Heart right ventricle (tissue), 16 donors: Measurements from ENCODE around the gene EGR1. TPM values are rescaled to one million over a fixed set of nuclear protein-coding genes. Genes with fewer than 3 reads are reported as not detected.

ENCODE experiments used
- ATAC-seq, 8 donors: fragments of 200-7000 bp; cut with Tn5 transposase; one replicate each; pipeline ENCODE4 v1.9.1; 2020; ENCODE audit warnings: mild to moderate bottlenecking in 8 of 8, moderate library complexity in 8 of 8, moderate number of reproducible peaks in 1 of 8
- DNase-seq, 2 donors: peaks; one replicate each; pipeline ENCODE4 v3.0.0-alpha.2; 2020
- H3K27ac ChIP-seq, 10 donors: fragments of 200-600 bp; sonication (generic) in 2 of 10; one replicate each; pipeline versions ENCODE4 v1.5.0 to v1.8.0; 2020 to 2022; ENCODE audit warnings: mild to moderate bottlenecking in 3 of 10
- H3K27me3 ChIP-seq, 7 donors: fragments of 200-600 bp; one replicate each; pipeline ENCODE4 v1.8.0; 2021 to 2022; ENCODE audit warnings: mild to moderate bottlenecking in 2 of 7
- H3K36me3 ChIP-seq, 9 donors: fragments of 200-600 bp; sonication (generic) in 1 of 9; one replicate each; pipeline versions ENCODE4 v1.5.0 to v1.8.0; 2020 to 2022; ENCODE audit warnings: mild to moderate bottlenecking in 2 of 9
- H3K4me1 ChIP-seq, 9 donors: fragments of 200-600 bp; sonication (generic) in 1 of 9; one replicate each; pipeline versions ENCODE4 v1.5.0 to v1.8.0; 2020 to 2022; ENCODE audit warnings: mild to moderate bottlenecking in 4 of 9
- H3K4me3 ChIP-seq, 10 donors: fragments of 200-600 bp; sonication (generic) in 2 of 10; one replicate each; pipeline versions ENCODE4 v1.5.0 to v1.8.0; 2020 to 2022; ENCODE audit warnings: mild to moderate bottlenecking in 7 of 10, moderate library complexity in 2 of 10
- H3K9me3 ChIP-seq, 11 donors: fragments of 200-600 bp in 10 of 11; sonication (generic) in 2 of 11; one replicate each; pipeline versions ENCODE4 v1.5.0 to v1.8.0; 2013 to 2022; ENCODE audit warnings: mild to moderate bottlenecking in 2 of 11, control low read depth in 1 of 11, moderate library complexity in 1 of 11
- CTCF ChIP-seq, 9 donors: fragments of 200-600 bp; sonication (generic) in 2 of 9; IDR thresholded peaks; one replicate each; pipeline versions ENCODE4 v1.5.0 to v1.8.0; 2021 to 2022; ENCODE audit warnings: antibody characterized with exemption in 9 of 9, mild to moderate bottlenecking in 5 of 9, moderate library complexity in 1 of 9
- WGBS, 2 donors: extraction: QIAGEN DNeasy Blood & Tissue Kit; methylation state at CpG; one replicate each; pipeline ENCODE4 v1.1.7; 2013; ENCODE audit warnings: inconsistent platforms in 1 of 2; 5-methylcytosine and 5-hydroxymethylcytosine counted together
- intact Hi-C, 10 donors: fragments of 100-400 bp; cut with DNase I; formaldehyde crosslinking; loops; one replicate each; pipeline versions ENCODE4 v1.11.1 to v1.14.2; 2022
- long read RNA-seq, 3 donors: library from polyadenylated mRNA; unstranded; transcript quantifications; one replicate each; pipeline ENCODE4 v2.0.0, GENCODE V29; 2020 to 2021
- polyA plus RNA-seq, 2 donors: library from polyadenylated mRNA; stranded (reverse); fragments of 200-250 nt; gene quantifications; one replicate each; pipeline ENCODE4 v1.2.3, GENCODE V29; 2013
- total RNA-seq, 10 donors: library from RNA; stranded (reverse); fragmentation: NEBNext Ultra II Directional in 3 of 10; extraction: Animal tissue kit (Norgen Biotek cat#: 25700) in 3 of 10; gene quantifications; one replicate each; pipeline versions ENCODE4 v1.2.1 to v1.2.4, GENCODE V29; 2021 to 2023
- donor health status: Arrhythmogenic right ventricular cardiomyopathy.
- donor health status: ischemic (EF 13 %, LVEDD 7.1; RV severe dilation, severe dysfunction).
- donor health status: healthy with polysubstance abuse.
- donor health status: DM: no; HTN: yes; CAD: no.
- donor health status: DM: no; HTN: no; CAD: no.
- donor health status: ischemic (EF 25% LVEDD 6.9; RV normal size, moderate dysfunction).
- donor health status: ischemic (EF 25% LVEDD 5.7; RV mildly dilated, moderate dysfunction).
- donor health status: healthy.
- donor health status: DM: yes; HTN: yes; CAD: no.
- donor health status: Ischemic cardiomyopathy.
- donor health status: ischemic (EF 35%, LVEDD 5.7; RV mildly dilated, moderate dysfunction).
- donor health status: nonischemic (EF 11% LVEDD 7.7; RV severe dilation, severe dysfunction).
- donor health status: DM: yes; HTN: yes; CAD: no.
- donor health status: PGD.
- donor health status: ischemic (EF 29% LVEDD 5.4; RV normal size, mild dysfunction).
- donor health status: nonischemic (EF 23%, LVEDD 6.1; RV moderate dilation, normal function).

Gene EGR1
- total RNA-seq (100 to 1,000 TPM in 1 of 10 donors, 10 to 100 TPM in 8, 1 to 10 TPM in 1; 5.2 to 164 (median 40.8) TPM), polyA plus RNA-seq (10 to 100 TPM; 10.8 to 14.5 TPM)
- long read RNA-seq, donor 1, partial matches to known transcripts = 0 of 4 reads
- long read RNA-seq, donor 1, other reads (novel, unspliced or antisense) = 3 of 4 reads
- long read RNA-seq, donor 2, partial matches to known transcripts = 0 of 2 reads
- long read RNA-seq, donor 2, other reads (novel, unspliced or antisense) = 2 of 2 reads
- long read RNA-seq, donor 3, partial matches to known transcripts = 0 of 8 reads
- long read RNA-seq, donor 3, other reads (novel, unspliced or antisense) = 8 of 8 reads

- H3K4me1 ChIP-seq = peaks cover 2 to 56% (median 52%) of the 10 kb centered on the region in 9 donors
- H3K4me3 ChIP-seq = peak within 1 kb of the TSS; percentile 57 to 98 (median 76)
- H3K36me3 ChIP-seq = peaks cover 0 to 27% (median 19%) of the 10 kb centered on the region in 9 donors
- no peak for TF ChIP-seq CTCF (IDR thresholded peaks at IDR 0.05)
- DNase-seq = peak; percentile 92 to 96
- ATAC-seq = peak; percentile 58 to 82 (median 65)
- intact Hi-C loops = loop anchor here in 5 of 10 donors (1.0 to 10.0 kb wide), 4 partner anchors 27 to 79 kb away; partner anchors contain the start of gene ETF1 (in 4 of the 5)
- no peaks in the 10 kb centered on the region for H3K9me3 ChIP-seq
- WGBS, 2 donors = 0 to 1% methylated on average over 72 to 85 of the region's 85 CpGs
- no peaks in the 10 kb centered on the region for H3K27me3 ChIP-seq
- H3K27ac ChIP-seq = peak within 1 kb of the TSS; percentile 93 to 99 (median 96)
Observed at GRCh38 chr5:138465261-138466124, at the start of gene EGR1. EGR1 (plus strand) TSS chr5:138465479; CDS start chr5:138465762, 283 bp downstream.

- no peak for TF ChIP-seq CTCF (IDR thresholded peaks at IDR 0.05)
- no peak overlapping the region for H3K27ac ChIP-seq
- ATAC-seq = no peak
- no peak overlapping the region for H3K4me3 ChIP-seq
- intact Hi-C loops = loop anchor here in 2 of 10 donors (10.0 kb wide), 1 partner anchor 54 kb away; no protein-coding TSS in a partner anchor
- peaks cover 5 to 100% (median 79%) of the 10 kb centered on the region in 9 donors for H3K36me3 ChIP-seq
- WGBS, 2 donors = 72 to 81% methylated on average over 2 of the region's 2 CpGs
- H3K27me3 ChIP-seq = no peaks in the 10 kb centered on the region
- no peaks in the 10 kb centered on the region for H3K4me1 ChIP-seq
- no peaks in the 10 kb centered on the region for H3K9me3 ChIP-seq
- no peak for DNase-seq
Observed at GRCh38 chr5:138418444-138418843, 46.8 kb upstream of the EGR1 start.

GRCh38 chr5:138425079-138425478 lies 40.2 kb upstream of the EGR1 start:
- H3K4me1 ChIP-seq = peaks cover 0 to 21% (median 5%) of the 10 kb centered on the region in 9 donors
- H3K36me3 ChIP-seq = peaks cover 0 to 100% (median 72%) of the 10 kb centered on the region in 9 donors
- intact Hi-C loops = no loop called here
- H3K27ac ChIP-seq = peak overlapping the region in 8 of 10 donors; percentile 20 to 78 (median 43)
- TF ChIP-seq CTCF (IDR thresholded peaks at IDR 0.05) = no peak
- no peak for DNase-seq
- 64 to 72% methylated on average over 1 of the region's 1 CpG for WGBS, 2 donors
- no peaks in the 10 kb centered on the region for H3K9me3 ChIP-seq
- H3K27me3 ChIP-seq = no peaks in the 10 kb centered on the region
- ATAC-seq = peak in 7 of 8 donors; percentile 39 to 85 (median 81)
- H3K4me3 ChIP-seq = peak overlapping the region in 1 of 10 donors; percentile 4

- H3K27me3 ChIP-seq = peaks cover 0 to 6% (median 0%) of the 10 kb centered on the region in 7 donors
- H3K9me3 ChIP-seq = no peaks in the 10 kb centered on the region
- no peak overlapping the region for H3K4me3 ChIP-seq
- peaks cover 0 to 43% (median 23%) of the 10 kb centered on the region in 9 donors for H3K4me1 ChIP-seq
- 58 to 60% methylated on average over 5 of the region's 5 CpGs for WGBS, 2 donors
- peak overlapping the region in 4 of 10 donors; percentile 19 to 69 (median 57) for H3K27ac ChIP-seq
- peaks cover 0 to 64% (median 50%) of the 10 kb centered on the region in 9 donors for H3K36me3 ChIP-seq
- intact Hi-C loops = no loop called here
- peak in 2 of 8 donors; percentile 7 to 23 for ATAC-seq
- no peak for DNase-seq
- TF ChIP-seq CTCF (IDR thresholded peaks at IDR 0.05) = no peak
Observed at GRCh38 chr5:138435943-138436342, 29.3 kb upstream of the EGR1 start.
